Trophoblast cell (in vitro differentiated cells and primary cell): ENCODE data around the gene C14orf180.

ENCODE experiments used
- DNase-seq, 2 donors: peaks; one replicate each; pipeline ENCODE4 v3.0.0-alpha.2; 2016
- H2AFZ ChIP-seq: 2 replicates; pipeline ENCODE4 v1.6.1; 2013; ENCODE audit warnings: low read length, moderate library complexity, mild to moderate bottlenecking; ENCODE audit not compliant: insufficient read depth, poor library complexity
- H2AK5ac ChIP-seq: 2 replicates; pipeline ENCODE4 v1.6.1; 2013; ENCODE audit warnings: mild to moderate bottlenecking, low read length
- H2BK120ac ChIP-seq: 2 replicates; pipeline ENCODE4 v1.6.1; 2013; ENCODE audit warnings: low read length, mild to moderate bottlenecking, moderate library complexity; ENCODE audit not compliant: insufficient read depth, poor library complexity
- H2BK12ac ChIP-seq: 2 replicates; pipeline ENCODE4 v1.6.1; 2013; ENCODE audit warnings: mild to moderate bottlenecking, low read length, moderate library complexity
- H2BK5ac ChIP-seq: 2 replicates; pipeline ENCODE4 v1.6.1; 2013; ENCODE audit warnings: low read length, low read depth, moderate library complexity, mild to moderate bottlenecking; ENCODE audit not compliant: poor library complexity
- H3K14ac ChIP-seq: 2 replicates; pipeline ENCODE4 v1.6.1; 2013; ENCODE audit warnings: mild to moderate bottlenecking, low read length
- H3K18ac ChIP-seq: 2 replicates; pipeline ENCODE4 v1.6.1; 2013; ENCODE audit warnings: mild to moderate bottlenecking, low read length
- H3K23ac ChIP-seq: 2 replicates; pipeline ENCODE4 v1.6.1; 2013; ENCODE audit warnings: low read length
- H3K27ac ChIP-seq: 2 replicates; pipeline ENCODE4 v1.5.1; 2013; ENCODE audit warnings: low read depth, mild to moderate bottlenecking, inconsistent platforms, low read length, moderate library complexity
- H3K27me3 ChIP-seq: 2 replicates; pipeline ENCODE4 v1.6.1; 2013; ENCODE audit warnings: inconsistent platforms, mild to moderate bottlenecking, low read length, moderate library complexity; ENCODE audit not compliant: insufficient read depth
- H3K36me3 ChIP-seq, 2 experiments: 1 replicate in 1 of 2; 2 replicates in 1 of 2; pipeline ENCODE4 v1.6.1; 2013; ENCODE audit warnings: low read length in 2 of 2, mild to moderate bottlenecking in 2 of 2, moderate library complexity in 1 of 2; ENCODE audit not compliant: insufficient read depth in 2 of 2, control insufficient read depth in 1 of 2
- H3K4ac ChIP-seq: 2 replicates; pipeline ENCODE4 v1.6.1; 2013; ENCODE audit warnings: low read depth, mild to moderate bottlenecking, low read length, moderate library complexity
- H3K4me1 ChIP-seq, 2 experiments: 1 replicate in 1 of 2; 2 replicates in 1 of 2; pipeline ENCODE4 v1.6.1; 2013; ENCODE audit warnings: low read length in 2 of 2, mild to moderate bottlenecking in 2 of 2, moderate library complexity in 1 of 2; ENCODE audit not compliant: insufficient read depth in 2 of 2, control insufficient read depth in 1 of 2
- H3K4me2 ChIP-seq: 2 replicates; pipeline ENCODE4 v1.6.1; 2013; ENCODE audit warnings: inconsistent platforms, mild to moderate bottlenecking, low read length, moderate library complexity
- H3K4me3 ChIP-seq: 2 replicates; pipeline ENCODE4 v1.5.1; 2013; ENCODE audit warnings: mild to moderate bottlenecking, low read depth, low read length, inconsistent platforms
- H3K79me1 ChIP-seq: one replicate; pipeline ENCODE4 v1.6.1; 2013; ENCODE audit warnings: low read length
- H3K79me2 ChIP-seq: 2 replicates; pipeline ENCODE4 v1.6.1; 2013; ENCODE audit warnings: low read length, mild to moderate bottlenecking; ENCODE audit not compliant: control insufficient read depth, insufficient read depth, poor library complexity
- H3K9ac ChIP-seq: 2 replicates; pipeline ENCODE4 v1.6.1; 2013; ENCODE audit warnings: mild to moderate bottlenecking, low read length
- H3K9me3 ChIP-seq: 2 replicates; pipeline ENCODE4 v1.6.1; 2013; ENCODE audit warnings: low read depth, mild to moderate bottlenecking, control low read depth, inconsistent platforms, low read length; ENCODE audit not compliant: insufficient read depth
- H4K12ac ChIP-seq: 2 replicates; pipeline ENCODE4 v1.6.1; 2013; ENCODE audit warnings: low read depth, mild to moderate bottlenecking, low read length, moderate library complexity
- H4K8ac ChIP-seq: 2 replicates; pipeline ENCODE4 v1.6.1; 2013; ENCODE audit warnings: low read depth, mild to moderate bottlenecking, low read length, moderate library complexity
- H4K91ac ChIP-seq: one replicate; pipeline ENCODE4 v1.6.1; 2013; ENCODE audit warnings: low read depth, mild to moderate bottlenecking, low read length, moderate library complexity
- WGBS: extraction: QIAGEN DNeasy Blood & Tissue Kit; methylation state at CpG from one replicate; pipeline ENCODE4 v1.1.7; 2013; ENCODE audit warnings: missing lambda C conversion rate; ENCODE audit not compliant: insufficient read length, insufficient coverage; ENCODE audit errors: extremely low coverage; 5-methylcytosine and 5-hydroxymethylcytosine counted together

Gene C14orf180

DNA sequence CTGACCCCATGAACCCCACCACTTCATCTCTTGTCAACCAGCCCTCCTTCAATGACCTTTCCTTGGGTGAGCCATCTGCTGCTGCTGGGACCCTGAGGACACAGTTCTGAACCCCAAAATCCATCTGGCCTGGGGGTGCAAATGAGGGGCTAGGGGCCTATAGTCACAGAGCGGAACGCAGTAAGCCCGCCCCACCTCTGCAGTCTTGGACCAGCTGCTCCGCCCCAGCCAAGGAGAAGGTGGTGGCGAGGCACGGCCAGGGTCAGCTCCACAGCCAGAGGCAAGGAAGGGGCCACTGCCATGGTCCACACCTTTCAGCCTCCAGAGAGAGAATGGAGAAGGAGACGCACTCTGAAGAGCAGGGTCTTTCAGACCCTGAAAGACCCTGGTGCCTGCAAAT lies 19.9 kb downstream of the C14orf180 start:
- H3K18ac ChIP-seq = no peak overlapping the region
- H3K27me3 ChIP-seq = peaks cover 11% of the 10 kb centered on the region
- H3K27ac ChIP-seq = no peak overlapping the region
- no peak overlapping the region for H4K91ac ChIP-seq
- H2BK5ac ChIP-seq = no peak overlapping the region
- H4K8ac ChIP-seq = no peak overlapping the region
- H2BK120ac ChIP-seq = no peak overlapping the region
- no peaks in the 10 kb centered on the region for H3K9me3 ChIP-seq
- no peaks in the 10 kb centered on the region for H3K79me2 ChIP-seq
- H3K4me2 ChIP-seq = no peak overlapping the region
- no CpG with 5 or more reads among the region's 7 CpGs for WGBS
- H2BK12ac ChIP-seq = no peak overlapping the region
- no peak overlapping the region for H2AFZ ChIP-seq
- no peak overlapping the region for H3K23ac ChIP-seq
- H3K14ac ChIP-seq = no peak overlapping the region
- no peaks in the 10 kb centered on the region for H3K36me3 ChIP-seq
- H2AK5ac ChIP-seq = no peak overlapping the region
- no peak overlapping the region for H3K4me3 ChIP-seq
- H3K79me1 ChIP-seq = no peaks in the 10 kb centered on the region
- no peak overlapping the region for H4K12ac ChIP-seq
- peaks cover 0 to 1% of the 10 kb centered on the region in 2 experiments for H3K4me1 ChIP-seq
- no peak for DNase-seq
- no peak overlapping the region for H3K9ac ChIP-seq
- no peak overlapping the region for H3K4ac ChIP-seq

- Histone ChIP-seq H3K4me2 (no peak overlapping the region), H3K27ac (no peak overlapping the region), H3K27me3 (peaks cover 17% of the 10 kb centered on the region), H3K9me3 (no peaks in the 10 kb centered on the region), H3K14ac (no peak overlapping the region), H4K91ac (no peak overlapping the region), H2BK5ac (no peak overlapping the region), H3K4me3 (no peak overlapping the region), H4K8ac (no peak overlapping the region), H3K23ac (no peak overlapping the region), H3K4me1 (peaks cover 0 to 3% of the 10 kb centered on the region in 2 experiments), H3K36me3 (no peaks in the 10 kb centered on the region), H2AK5ac (no peak overlapping the region), H3K79me1 (no peaks in the 10 kb centered on the region), H4K12ac (no peak overlapping the region), H2BK12ac (no peak overlapping the region), H2AFZ (no peak overlapping the region), H3K9ac (no peak overlapping the region), H2BK120ac (no peak overlapping the region), H3K4ac (no peak overlapping the region), H3K79me2 (no peaks in the 10 kb centered on the region), H3K18ac (no peak overlapping the region)
- WGBS = no CpG with 5 or more reads among the region's 14 CpGs
- DNase-seq = no peak
Observed at GRCh38 chr14:104600141-104600643, 20.6 kb downstream of the C14orf180 start.

DNA sequence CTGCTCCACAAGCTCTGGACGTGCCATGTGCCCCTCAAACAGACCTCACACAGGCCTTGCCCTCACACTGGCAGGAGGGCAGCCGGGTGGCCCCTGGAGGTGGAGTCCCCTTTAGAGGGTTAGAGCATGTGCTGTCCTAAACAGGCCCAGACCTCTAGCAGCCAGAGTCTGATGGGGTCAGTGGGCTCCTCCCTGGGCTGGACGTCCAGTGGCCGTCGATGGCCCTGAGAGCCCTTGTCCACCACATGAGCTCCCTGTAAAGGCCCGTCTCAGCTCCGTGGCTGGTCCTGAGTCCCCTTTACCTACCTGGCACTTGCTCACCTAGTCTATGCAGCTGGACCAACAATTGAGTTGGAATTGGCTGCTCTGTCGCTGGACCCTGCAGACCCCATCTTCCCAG lies 21.2 kb downstream of the C14orf180 start:
- WGBS = no CpG with 5 or more reads among the region's 8 CpGs

DNA sequence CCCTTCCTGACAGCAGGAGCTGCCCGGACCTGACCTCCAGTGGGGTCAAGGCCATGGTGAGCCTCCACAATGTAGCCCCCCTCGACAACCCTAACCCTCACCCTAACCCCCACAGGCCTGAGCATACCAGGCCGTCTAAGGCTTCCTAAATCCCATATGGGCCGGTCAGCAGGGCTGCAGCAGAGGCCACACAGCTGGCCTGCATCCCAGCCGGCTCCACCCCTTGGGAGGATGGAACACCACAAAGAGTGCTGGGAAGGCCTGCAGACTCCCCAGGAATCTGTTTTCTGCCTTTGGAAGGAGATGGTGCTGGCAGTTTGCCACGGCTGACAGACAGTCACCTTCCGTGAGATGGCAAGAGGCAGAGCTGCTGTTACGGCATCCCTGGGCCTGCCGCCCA lies 22.2 kb downstream of the C14orf180 start:
- Histone ChIP-seq H2BK5ac (no peak overlapping the region), H3K4me3 (no peak overlapping the region), H3K36me3 (no peaks in the 10 kb centered on the region), H3K9ac (no peak overlapping the region), H4K91ac (no peak overlapping the region), H4K12ac (no peak overlapping the region), H3K4me1 (peaks cover 0 to 3% of the 10 kb centered on the region in 2 experiments), H2AK5ac (no peak overlapping the region), H3K4me2 (no peak overlapping the region), H2AFZ (no peak overlapping the region), H2BK120ac (no peak overlapping the region), H3K9me3 (no peaks in the 10 kb centered on the region), H3K18ac (no peak overlapping the region), H3K23ac (no peak overlapping the region), H2BK12ac (no peak overlapping the region), H4K8ac (no peak overlapping the region), H3K27ac (no peak overlapping the region), H3K79me2 (no peaks in the 10 kb centered on the region), H3K79me1 (no peaks in the 10 kb centered on the region), H3K4ac (no peak overlapping the region), H3K14ac (no peak overlapping the region), H3K27me3 (peaks cover 17% of the 10 kb centered on the region)
- WGBS = no CpG with 5 or more reads among the region's 9 CpGs
- no peak for DNase-seq

More for the DNA sequence above, 21.2 kb downstream of the C14orf180 start:
- H3K4ac ChIP-seq = no peak overlapping the region
- no peak overlapping the region for H3K4me3 ChIP-seq
- no peak overlapping the region for H4K8ac ChIP-seq
- no peak overlapping the region for H2BK5ac ChIP-seq
- H3K9me3 ChIP-seq = no peaks in the 10 kb centered on the region
- no peak for DNase-seq
- no peak overlapping the region for H2BK120ac ChIP-seq
- H2AK5ac ChIP-seq = no peak overlapping the region
- H2AFZ ChIP-seq = no peak overlapping the region
- H3K14ac ChIP-seq = no peak overlapping the region
- H3K23ac ChIP-seq = no peak overlapping the region
- H2BK12ac ChIP-seq = no peak overlapping the region
- no peak overlapping the region for H4K12ac ChIP-seq
- no peak overlapping the region for H3K27ac ChIP-seq
- H3K27me3 ChIP-seq = peaks cover 17% of the 10 kb centered on the region
- H3K18ac ChIP-seq = no peak overlapping the region
- H3K4me2 ChIP-seq = no peak overlapping the region
- no peak overlapping the region for H4K91ac ChIP-seq
- H3K9ac ChIP-seq = no peak overlapping the region
- no peaks in the 10 kb centered on the region for H3K36me3 ChIP-seq
- no peaks in the 10 kb centered on the region for H3K79me2 ChIP-seq
- H3K79me1 ChIP-seq = no peaks in the 10 kb centered on the region
- H3K4me1 ChIP-seq = peaks cover 0 to 3% of the 10 kb centered on the region in 2 experiments
